AG04450 (cell line): ENCODE measurements around the gene LBH. TPM values are rescaled to one million over a fixed set of nuclear protein-coding genes. Genes with fewer than 3 reads are reported as not detected.

ENCODE experiments used
- CTCF ChIA-PET: fragments of 300-600, 350-600 bp; formaldehyde crosslinking; extraction: SDS; loops from one replicate; lab custom pipeline; 2022; ENCODE audit warnings: antibody characterized with exemption, inconsistent platforms; lab: Charles Lee
- POLR2A ChIA-PET: fragments of 350-600 bp; formaldehyde crosslinking; extraction: SDS; loops from one replicate; lab custom pipeline; 2021; ENCODE audit warnings: antibody characterized with exemption, inconsistent platforms; lab: Yijun Ruan, JAX
- DNase-seq: peaks from one replicate; pipeline ENCODE4 v3.0.0-alpha.2; 2011; ENCODE audit warnings: low read depth, low spot score
- H3K27ac ChIP-seq: one replicate; pipeline ENCODE4 v1.5.1; 2012; ENCODE audit warnings: low read depth, low read length, control low read depth
- H3K27me3 ChIP-seq: one replicate; pipeline ENCODE4 v1.6.0; 2012; ENCODE audit warnings: low read length; ENCODE audit not compliant: control insufficient read depth, insufficient read depth
- H3K4me3 ChIP-seq: 2 replicates; pipeline ENCODE4 v1.5.1; 2011; ENCODE audit warnings: mild to moderate bottlenecking, low read depth, low read length, control low read depth
- H3K9me3 ChIP-seq: 2 replicates; pipeline ENCODE4 v1.5.1; 2012; ENCODE audit warnings: low read length; ENCODE audit not compliant: control insufficient read depth, insufficient read depth
- CTCF ChIP-seq: IDR thresholded peaks from 2 replicates; pipeline ENCODE4 v1.5.1; 2011; ENCODE audit warnings: low read depth, low read length, control low read depth, inconsistent platforms
- polyA plus RNA-seq: library from polyadenylated mRNA; depleted of rRNA; stranded (reverse); fragments of >200 nt; gene quantifications from 2 replicates; pipeline ENCODE4 v1.2.3, GENCODE V29; 2011

LBH gene
- polyA plus RNA-seq, 1 experiment: 381 TPM

GRCh38 chr2:30209227-30209626 is 22.1 kb upstream of the LBH start:
- no peak for DNase-seq
- Histone ChIP-seq H3K27ac (no peak overlapping the region), H3K9me3 (no peaks in the 10 kb centered on the region), H3K4me3 (no peak overlapping the region), H3K27me3 (peaks cover 11% of the 10 kb centered on the region)
- ChIA-PET POLR2A (interaction anchor here (0.8 to 2.6 kb wide), 5 partner anchors 16 to 502 kb away, joined by 3 to 25 read pairs (median 5); partner anchors contain the start of gene LBH), CTCF (interaction anchor here (0.6 to 7.2 kb wide), 40 partner anchors 7 to 503 kb away, joined by 3 to 181 read pairs (median 4); partner anchors contain the start of gene LBH)
- no peak for TF ChIP-seq CTCF

- POLR2A ChIA-PET: no interaction called here
- peaks cover 2% of the 10 kb centered on the region for H3K27me3 ChIP-seq
- no peak for DNase-seq
- H3K4me3 ChIP-seq: no peak overlapping the region
- CTCF ChIA-PET: interaction anchor here (0.9 to 3.9 kb wide), 3 partner anchors 26 to 498 kb away, joined by 5 to 48 read pairs (median 6); no protein-coding TSS in a partner anchor
- TF ChIP-seq CTCF: no peak
- no peaks in the 10 kb centered on the region for H3K9me3 ChIP-seq
- no peak overlapping the region for H3K27ac ChIP-seq
Measured at GRCh38 chr2:30213326-30213725, 18.0 kb upstream of the LBH start.

GRCh38 chr2:30213907-30214463 is 17.3 kb upstream of the LBH start:
- no peak overlapping the region for H3K4me3 ChIP-seq
- DNase-seq: no peak
- H3K27ac ChIP-seq: no peak overlapping the region
- no peak for TF ChIP-seq CTCF
- H3K9me3 ChIP-seq: no peaks in the 10 kb centered on the region
- ChIA-PET POLR2A (no interaction called here), CTCF (interaction anchor here (0.6 to 3.9 kb wide), 5 partner anchors 26 to 498 kb away, joined by 3 to 48 read pairs (median 6); no protein-coding TSS in a partner anchor)
- H3K27me3 ChIP-seq: peaks cover 2% of the 10 kb centered on the region

GRCh38 chr2:30216157-30216556 is 15.2 kb upstream of the LBH start:
- ChIA-PET POLR2A (no interaction called here), CTCF (interaction anchor here (0.6 to 2.3 kb wide), 5 partner anchors 8 to 495 kb away, joined by 3 to 11 read pairs (median 9); no protein-coding TSS in a partner anchor)
- Histone ChIP-seq H3K4me3 (no peak overlapping the region), H3K27me3 (peaks cover 4% of the 10 kb centered on the region), H3K27ac (no peak overlapping the region), H3K9me3 (no peaks in the 10 kb centered on the region)
- no peak for DNase-seq
- no peak for TF ChIP-seq CTCF

GRCh38 chr2:30217644-30218337 is 13.5 kb upstream of the LBH start:
- ChIA-PET POLR2A (no interaction called here), CTCF (interaction anchor here (0.6 to 2.3 kb wide), 6 partner anchors 10 to 493 kb away, joined by 3 to 11 read pairs (median 7); no protein-coding TSS in a partner anchor)

More at GRCh38 chr2:30217644-30218337, 13.5 kb upstream of the LBH start:
- TF ChIP-seq CTCF: no peak
- H3K27ac ChIP-seq: no peak overlapping the region
- H3K9me3 ChIP-seq: no peaks in the 10 kb centered on the region
- peaks cover 4% of the 10 kb centered on the region for H3K27me3 ChIP-seq
- no peak for DNase-seq
- H3K4me3 ChIP-seq: no peak overlapping the region
